ENCODE data around the gene NEK6.

- TF ChIP-seq ZNF274 (IDR thresholded peaks at IDR 0.05; ENCODE audit: low read depth, low read length), result no peak
- no peak for TF ChIP-seq YY1 (IDR thresholded peaks at IDR 0.05; ENCODE audit: insufficient read depth, insufficient read length)
- no peak for TF ChIP-seq SUZ12 (IDR thresholded peaks at IDR 0.05; ENCODE audit: extremely low read depth, insufficient read depth, insufficient read length)
Observed at GRCh38 chr9:124222109-124222508, 35.6 kb upstream of the NEK6 start.

All from NT2/D1 (cell line).